Small intestine (tissue), 7 donors: ENCODE measurements around the gene ZNF691. TPM values are rescaled to one million over a fixed set of nuclear protein-coding genes. Genes with fewer than 3 reads are reported as not detected.
A peak's percentile ranks its signal among the peaks of the same experiment; 100 is the strongest.
"Not testable (repeated sequence)": the region's sequence is repeated elsewhere in the genome, so short reads cannot be mapped to it uniquely, and the experiment has no call there.

Source experiments
- DNase-seq, 2 donors: peaks; one replicate each; pipeline versions ENCODE4 v3.0.0 to v3.0.0-alpha.2; 2013
- FAIRE-seq: peaks from 2 replicates; lab custom pipeline; 2012; peaks lifted over from hg19 to GRCh38; lab: Jason Lieb, UNC
- H3K27ac ChIP-seq, 3 donors: one replicate each; pipeline ENCODE4 v1.5.1; 2013; ENCODE audit warnings: low read length in 2 of 3, mild to moderate bottlenecking in 2 of 3, control low read depth in 1 of 3, inconsistent platforms in 1 of 3, low read depth in 1 of 3, moderate library complexity in 1 of 3
- H3K27me3 ChIP-seq, 3 donors: one replicate each; pipeline ENCODE4 v1.6.1; 2013; ENCODE audit warnings: low read length in 3 of 3, inconsistent platforms in 1 of 3; ENCODE audit not compliant: control insufficient read depth in 3 of 3, insufficient read depth in 3 of 3
- H3K36me3 ChIP-seq, 3 donors: one replicate each; pipeline ENCODE4 v1.6.1; 2013; ENCODE audit warnings: low read length in 3 of 3, inconsistent platforms in 1 of 3, low read depth in 1 of 3, mild to moderate bottlenecking in 1 of 3, moderate library complexity in 1 of 3; ENCODE audit not compliant: control insufficient read depth in 3 of 3, insufficient read depth in 2 of 3
- H3K4me1 ChIP-seq, 3 donors: one replicate each; pipeline ENCODE4 v1.6.1; 2013; ENCODE audit warnings: low read length in 2 of 3, inconsistent platforms in 1 of 3, low read depth in 1 of 3, mild to moderate bottlenecking in 1 of 3, moderate library complexity in 1 of 3; ENCODE audit not compliant: control insufficient read depth in 3 of 3, insufficient read depth in 2 of 3
- H3K4me3 ChIP-seq, 3 donors: one replicate each; pipeline ENCODE4 v1.5.1; 2013; ENCODE audit warnings: low read length in 3 of 3, control low read depth in 1 of 3, inconsistent platforms in 1 of 3, low read depth in 1 of 3, mild to moderate bottlenecking in 1 of 3, moderate library complexity in 1 of 3
- H3K9me3 ChIP-seq, 2 donors: one replicate each; pipeline ENCODE4 v1.6.1; 2013; ENCODE audit warnings: low read depth in 1 of 2, low read length in 1 of 2; ENCODE audit not compliant: control insufficient read depth in 2 of 2, insufficient read depth in 1 of 2
- WGBS, 3 donors: extraction: QIAGEN DNeasy Blood & Tissue Kit; methylation state at CpG; one replicate each; pipeline ENCODE4 v1.1.7; 2013; 5-methylcytosine and 5-hydroxymethylcytosine counted together
- polyA plus RNA-seq, 4 donors: library from polyadenylated mRNA; stranded (reverse) in 3 of 4; unstranded in 1 of 4; fragments of 200-250 nt in 3 of 4; fragments of 120-200 nt in 1 of 4; gene quantifications; one replicate each; pipeline versions ENCODE4 v1.2.1 to v1.2.3, GENCODE V29; 2013
- donor health status: healthy with polysubstance abuse.
- donor health status: control.
- donor health status: control.
- donor health status: Bipolar disorder and iron deficiency.
- donor health status: healthy.

The ZNF691 gene
- polyA plus RNA-seq, 4 donors = 5.4 to 10.6 (median 6.3) TPM

GRCh38 chr1:42814815-42815214 is 31.6 kb upstream of the ZNF691 start:
- H3K4me1 ChIP-seq, H3K27ac ChIP-seq, FAIRE-seq, H3K4me3 ChIP-seq, DNase-seq, H3K27me3 ChIP-seq, H3K9me3 ChIP-seq, H3K36me3 ChIP-seq: not testable (repeated sequence)
- 83 to 100% (median 93%) methylated on average over 1 to 3 of the region's 3 CpGs for WGBS, 3 donors

DNA sequence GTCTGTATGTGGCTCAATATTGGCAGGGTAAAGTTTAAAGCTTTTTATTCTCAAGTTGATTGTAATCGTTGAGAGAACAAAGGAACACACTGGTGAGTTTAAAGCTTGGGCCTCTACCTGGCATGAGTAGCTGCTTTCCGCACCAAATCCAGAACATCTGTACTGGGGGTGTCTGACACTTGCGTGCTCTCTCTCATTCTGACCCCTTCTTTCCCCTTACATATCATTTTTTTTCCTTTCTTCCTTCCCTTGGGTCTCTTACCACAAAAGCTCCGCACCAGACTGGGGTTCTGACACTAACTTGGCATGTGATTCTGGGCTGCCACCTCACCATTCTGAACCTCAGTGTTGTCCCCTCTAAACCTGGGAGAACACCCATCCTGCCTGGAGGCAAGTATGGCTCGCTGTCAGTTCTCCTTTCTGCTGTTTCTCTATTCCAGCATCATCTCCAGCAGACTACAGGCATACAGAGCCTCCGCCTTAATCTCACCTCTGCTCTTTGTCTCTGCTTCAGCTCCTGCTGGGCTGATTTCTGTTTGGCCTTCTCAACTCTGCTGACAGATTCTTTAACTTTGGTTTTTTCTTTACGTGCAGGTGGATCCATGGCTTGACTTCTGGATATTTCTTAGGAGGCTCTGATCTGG is 30.4 kb upstream of the ZNF691 start:
- Histone ChIP-seq H3K36me3 (peaks cover 0 to 5% (median 0%) of the 10 kb centered on the region in 3 donors), H3K9me3 (no peaks in the 10 kb centered on the region), H3K4me1 (peaks cover 0 to 5% (median 2%) of the 10 kb centered on the region in 3 donors), H3K27me3 (no peaks in the 10 kb centered on the region), H3K27ac (peak overlapping the region; percentile 61 to 100 (median 100)), H3K4me3 (peak overlapping the region; percentile 78 to 92 (median 88))
- 36 to 40% (median 38%) methylated on average over 7 of the region's 7 CpGs for WGBS, 3 donors
- FAIRE-seq (no peak), DNase-seq (no peak)

GRCh38 chr1:42816585-42817439 is 29.6 kb upstream of the ZNF691 start, which contains the start of the genes ERMAP and SVBP:
Gene ERMAP, plus strand, starts transcription at chr1:42817122. Its CDS starts 13,327 bp downstream, at chr1:42830449.
Gene SVBP, minus strand, starts transcription at chr1:42817397. Its CDS starts 853 bp downstream, at chr1:42816544.
- Histone ChIP-seq H3K9me3 (no peaks in the 10 kb centered on the region), H3K27me3 (no peaks in the 10 kb centered on the region), H3K36me3 (peaks cover 0 to 2% (median 0%) of the 10 kb centered on the region in 3 donors), H3K4me3 (peak within 1 kb of the TSS; percentile 78 to 92 (median 88)), H3K4me1 (peaks cover 0 to 5% (median 2%) of the 10 kb centered on the region in 3 donors), H3K27ac (peak within 1 kb of the TSS; percentile 99 to 100 (median 100))
- WGBS, 3 donors = 0 to 1% (median 0%) methylated on average over 48 to 66 of the region's 66 CpGs
- FAIRE-seq = no peak
- peak; percentile 91 to 96 for DNase-seq

- 2% methylated on average over 13 of the region's 13 CpGs for WGBS, 3 donors
- Histone ChIP-seq H3K4me3 (peak overlapping the region in 2 of 3 donors; percentile 78 to 88), H3K27me3 (no peaks in the 10 kb centered on the region), H3K9me3 (no peaks in the 10 kb centered on the region), H3K27ac (peak overlapping the region in 1 of 3 donors; percentile 99), H3K4me1 (peaks cover 0 to 5% (median 2%) of the 10 kb centered on the region in 3 donors), H3K36me3 (peaks cover 0 to 2% (median 0%) of the 10 kb centered on the region in 3 donors)
- DNase-seq (no peak), FAIRE-seq (no peak)
Observed at GRCh38 chr1:42817440-42817767, 29.0 kb upstream of the ZNF691 start.

GRCh38 chr1:42817976-42818375 is 28.4 kb upstream of the ZNF691 start:
- FAIRE-seq = no peak
- 87 to 95% (median 90%) methylated on average over 3 of the region's 3 CpGs for WGBS, 3 donors
- H3K4me3 ChIP-seq = no peak overlapping the region

GRCh38 chr1:42820813-42821212 is 25.6 kb upstream of the ZNF691 start:
- Histone ChIP-seq H3K4me3 (no peak overlapping the region), H3K27ac (no peak overlapping the region), H3K9me3 (no peaks in the 10 kb centered on the region), H3K4me1 (peaks cover 0 to 6% (median 2%) of the 10 kb centered on the region in 3 donors), H3K27me3 (no peaks in the 10 kb centered on the region), H3K36me3 (no peaks in the 10 kb centered on the region)
- WGBS, 3 donors = 59 to 77% (median 63%) methylated on average over 1 of the region's 1 CpG
- FAIRE-seq = no peak
- no peak for DNase-seq

More at GRCh38 chr1:42817976-42818375, 28.4 kb upstream of the ZNF691 start:
- Histone ChIP-seq H3K4me1 (peaks cover 0 to 5% (median 2%) of the 10 kb centered on the region in 3 donors), H3K36me3 (peaks cover 0 to 2% (median 0%) of the 10 kb centered on the region in 3 donors), H3K27me3 (no peaks in the 10 kb centered on the region), H3K27ac (no peak overlapping the region), H3K9me3 (no peaks in the 10 kb centered on the region)
- DNase-seq = no peak

GRCh38 chr1:42821690-42822089 is 24.7 kb upstream of the ZNF691 start:
- peak; percentile 88 for FAIRE-seq
- WGBS, 3 donors = 91 to 94% (median 94%) methylated on average over 2 of the region's 2 CpGs
- Histone ChIP-seq H3K4me3 (no peak overlapping the region), H3K36me3 (no peaks in the 10 kb centered on the region), H3K9me3 (no peaks in the 10 kb centered on the region), H3K27ac (no peak overlapping the region), H3K27me3 (no peaks in the 10 kb centered on the region), H3K4me1 (peaks cover 0 to 3% (median 0%) of the 10 kb centered on the region in 3 donors)
- DNase-seq = no peak

DNA sequence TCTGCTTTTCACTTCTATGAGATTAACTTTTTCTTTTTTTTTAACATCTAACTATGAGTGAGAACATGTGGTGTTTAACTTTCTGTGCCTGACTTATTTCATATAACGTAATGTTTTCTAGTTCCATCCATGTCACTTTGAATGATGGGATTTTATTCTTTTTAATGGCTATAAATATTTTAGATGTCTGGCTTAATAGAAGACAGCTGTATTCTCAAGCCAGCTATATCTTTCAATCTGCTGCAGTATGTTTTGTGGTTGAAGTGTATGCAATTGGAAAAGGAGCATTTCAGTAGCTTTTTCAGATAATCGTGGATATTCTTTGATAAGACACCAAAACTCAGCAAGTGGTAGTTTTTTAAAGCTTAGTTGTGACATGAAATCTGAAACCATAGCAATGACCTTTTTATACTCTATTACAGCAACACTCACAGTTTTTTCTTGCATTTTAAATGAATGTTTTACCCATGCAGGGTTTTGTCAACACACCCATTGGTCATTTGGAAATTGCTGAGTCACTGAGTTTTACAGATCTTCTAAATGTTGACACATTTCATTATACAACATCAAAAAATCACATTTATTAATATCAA is 23.5 kb upstream of the ZNF691 start:
- Histone ChIP-seq H3K9me3 (no peaks in the 10 kb centered on the region), H3K4me3 (no peak overlapping the region), H3K27me3 (no peaks in the 10 kb centered on the region), H3K4me1 (peaks cover 0 to 3% (median 0%) of the 10 kb centered on the region in 3 donors), H3K27ac (no peak overlapping the region), H3K36me3 (no peaks in the 10 kb centered on the region)
- 63 to 79% (median 77%) methylated on average over 2 of the region's 2 CpGs for WGBS, 3 donors
- DNase-seq = no peak
- FAIRE-seq = no peak
